HG03565 (cell line): ENCODE results near the gene ZRANB1.

Experiments
- ATAC-seq: cut with Tn5 transposase; IDR thresholded peaks from one replicate; pipeline ENCODE4 v1.9.1; 2021; ENCODE audit warnings: mild to moderate bottlenecking, moderate library complexity; ENCODE audit not compliant: unreplicated experiment

ZRANB1 gene

DNA sequence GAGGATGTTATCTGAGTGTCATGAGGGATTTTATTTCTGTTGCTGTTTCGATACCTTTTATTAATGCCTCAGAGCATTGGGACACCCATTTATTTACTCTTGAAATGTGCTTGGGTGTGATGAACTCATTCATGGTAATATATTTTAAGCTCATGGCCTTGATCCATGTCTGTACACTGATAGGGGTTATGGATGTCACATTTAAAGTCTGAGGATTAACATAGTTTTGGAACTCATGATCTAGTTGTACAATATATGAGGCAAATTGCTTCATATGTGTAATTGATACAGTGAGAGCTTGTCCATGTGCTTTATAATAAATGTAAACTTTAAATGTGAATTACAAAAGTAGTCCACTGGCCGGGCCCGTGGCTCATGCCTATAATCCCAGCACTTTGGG, 23.0 kb upstream of the ZRANB1 start:
- no peak for ATAC-seq

DNA sequence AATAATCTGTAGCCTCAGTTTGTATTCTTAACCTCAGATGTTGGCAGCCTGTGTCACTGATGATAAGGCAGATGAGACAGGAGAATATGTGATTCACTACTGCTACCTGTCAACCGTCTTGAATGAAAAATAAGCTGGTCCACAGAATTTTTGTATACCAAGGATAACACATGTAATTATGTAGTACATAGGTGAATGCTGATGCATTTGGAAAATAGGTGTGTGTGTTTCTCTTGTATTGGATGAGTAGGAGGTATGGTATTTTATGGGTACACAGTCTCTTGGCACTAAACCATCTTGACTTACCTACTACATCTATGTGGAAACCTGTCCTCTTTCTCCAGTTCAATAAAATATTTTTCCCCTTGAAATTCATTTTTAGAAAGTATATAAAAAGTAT, 20.7 kb upstream of the ZRANB1 start:
- no peak for ATAC-seq

DNA sequence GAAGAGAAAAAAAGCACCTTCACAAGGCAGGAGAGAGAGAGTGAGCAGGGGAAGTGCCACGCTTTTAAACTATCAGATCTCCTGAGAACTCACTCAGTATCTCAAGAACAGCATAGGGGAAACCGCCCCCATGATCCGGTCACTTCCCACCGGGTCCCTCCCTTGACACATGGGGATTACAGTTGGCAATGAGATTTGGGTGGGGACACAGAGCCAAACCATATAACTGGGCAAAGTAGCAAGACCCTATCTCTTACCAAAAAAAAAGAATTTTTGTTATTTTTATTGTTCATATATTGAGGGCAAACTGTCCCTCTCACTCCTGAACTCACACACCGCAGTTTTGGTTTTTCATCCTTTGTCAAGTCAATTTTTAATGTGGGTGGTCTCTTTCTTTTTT, 18.2 kb upstream of the ZRANB1 start:
- ATAC-seq: no peak

DNA sequence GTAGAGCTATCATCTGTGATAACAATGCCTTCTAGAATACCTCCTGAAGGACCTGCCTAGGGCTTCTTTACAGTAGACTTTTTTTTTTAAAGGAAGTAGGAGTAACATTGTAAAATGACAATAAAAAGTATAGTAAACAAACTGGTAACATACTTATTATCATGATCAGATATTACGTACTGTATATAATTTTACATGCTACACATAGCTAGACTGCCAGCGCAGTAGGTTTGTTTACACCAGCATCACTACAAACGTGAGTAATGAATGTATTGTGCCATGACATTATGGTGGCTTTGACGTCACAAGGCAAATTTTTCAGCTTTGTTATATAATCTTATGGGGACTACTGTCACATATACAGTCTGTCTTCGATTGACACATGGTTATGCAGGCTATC, 15.4 kb upstream of the ZRANB1 start:
- no peak for ATAC-seq

DNA sequence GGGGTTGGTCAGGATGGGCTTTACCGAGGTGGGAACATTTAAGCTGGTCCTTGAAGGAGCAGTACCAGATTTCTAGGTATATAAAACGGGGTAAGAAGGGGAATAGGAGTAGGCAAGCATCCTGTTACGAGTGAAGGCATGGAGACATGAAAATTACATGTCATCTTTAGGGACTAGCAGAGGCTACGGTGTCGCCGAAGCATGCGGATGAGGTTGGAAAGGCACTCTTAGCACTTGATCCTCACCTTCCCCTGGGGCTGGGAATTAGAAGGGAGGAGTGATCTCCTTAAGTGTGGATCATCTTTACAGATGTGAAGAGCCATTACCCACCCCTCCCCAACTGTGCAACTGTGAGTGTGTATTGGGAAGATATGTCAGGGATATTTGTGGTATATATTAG, 13.8 kb upstream of the ZRANB1 start:
- no peak for ATAC-seq

DNA sequence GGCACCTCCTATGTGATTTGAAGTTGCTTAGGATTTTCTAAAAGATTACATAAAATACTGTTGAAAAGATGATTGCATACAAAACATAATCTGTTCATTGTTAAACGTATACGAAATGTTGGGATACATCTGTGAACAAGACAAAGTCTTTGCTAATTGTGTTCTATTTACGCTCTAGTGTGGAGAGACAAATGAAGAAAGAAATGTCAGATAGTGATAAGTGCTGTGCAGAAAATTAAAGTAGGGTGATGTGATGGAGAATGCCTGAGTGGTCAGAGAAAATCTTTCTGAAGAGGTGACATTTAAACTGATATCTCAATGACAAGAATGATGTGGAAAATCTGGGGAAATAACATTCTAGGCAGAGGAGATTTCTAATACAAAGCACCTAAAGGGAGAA, 13.4 kb upstream of the ZRANB1 start:
- no peak for ATAC-seq

DNA sequence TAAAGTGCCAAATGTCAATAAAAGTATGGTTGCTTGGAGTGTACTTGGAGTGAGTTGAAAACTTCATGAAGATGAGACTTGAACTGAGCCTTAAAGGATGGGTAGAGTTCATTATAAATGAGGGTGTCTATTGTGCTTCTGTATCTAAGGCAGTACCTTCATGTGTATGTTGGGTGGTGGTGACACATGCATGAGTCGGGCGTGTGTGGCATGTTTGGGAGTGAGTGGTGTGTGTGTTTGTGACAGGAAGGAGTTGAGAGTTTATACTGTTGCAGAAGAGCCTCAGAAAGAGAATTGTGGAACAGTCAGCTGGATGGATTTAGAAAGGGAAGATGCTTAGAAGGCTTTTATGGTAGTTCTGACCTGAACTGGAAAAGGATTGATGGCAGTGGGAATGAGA, 6.0 kb upstream of the ZRANB1 start:
- ATAC-seq: no peak

DNA sequence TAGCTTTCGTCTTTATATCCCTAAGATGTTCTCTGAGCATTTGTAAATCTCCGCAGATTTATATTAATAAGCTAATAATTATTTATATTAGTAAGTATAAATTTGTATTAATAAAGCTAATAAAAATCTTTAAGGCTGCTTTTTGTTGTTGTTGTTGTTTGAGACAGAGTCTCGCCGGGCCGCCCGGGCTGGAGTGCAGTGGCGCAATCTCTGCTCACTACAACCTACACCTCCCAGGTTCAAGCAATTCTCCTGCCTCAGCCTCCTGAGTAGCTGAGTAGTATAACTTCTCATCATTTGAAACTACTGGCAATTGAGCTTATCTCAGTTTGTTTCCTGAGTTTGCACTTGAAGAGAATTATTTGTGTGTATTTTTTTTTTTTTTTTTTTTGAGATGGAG, 5.1 kb upstream of the ZRANB1 start:
- ATAC-seq: no peak

DNA sequence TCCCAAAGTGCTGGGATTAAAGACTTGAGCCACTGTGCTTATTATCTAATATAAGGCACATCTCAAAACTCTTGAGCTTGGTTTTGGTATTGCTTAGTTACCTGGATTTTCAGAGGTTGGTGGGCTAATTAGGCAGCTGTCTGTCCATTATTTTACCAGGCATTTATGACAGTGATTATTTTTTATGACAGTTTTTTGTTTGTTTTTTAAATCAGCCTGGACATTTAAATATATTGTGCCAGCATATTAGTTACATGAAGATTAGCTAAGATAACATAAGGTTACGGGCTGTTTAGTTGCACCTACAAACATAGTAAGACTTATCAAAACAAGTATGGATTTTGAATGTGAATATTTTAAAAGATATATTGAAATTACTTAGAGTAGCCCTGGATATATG, 2.6 kb upstream of the ZRANB1 start:
- no peak for ATAC-seq

DNA sequence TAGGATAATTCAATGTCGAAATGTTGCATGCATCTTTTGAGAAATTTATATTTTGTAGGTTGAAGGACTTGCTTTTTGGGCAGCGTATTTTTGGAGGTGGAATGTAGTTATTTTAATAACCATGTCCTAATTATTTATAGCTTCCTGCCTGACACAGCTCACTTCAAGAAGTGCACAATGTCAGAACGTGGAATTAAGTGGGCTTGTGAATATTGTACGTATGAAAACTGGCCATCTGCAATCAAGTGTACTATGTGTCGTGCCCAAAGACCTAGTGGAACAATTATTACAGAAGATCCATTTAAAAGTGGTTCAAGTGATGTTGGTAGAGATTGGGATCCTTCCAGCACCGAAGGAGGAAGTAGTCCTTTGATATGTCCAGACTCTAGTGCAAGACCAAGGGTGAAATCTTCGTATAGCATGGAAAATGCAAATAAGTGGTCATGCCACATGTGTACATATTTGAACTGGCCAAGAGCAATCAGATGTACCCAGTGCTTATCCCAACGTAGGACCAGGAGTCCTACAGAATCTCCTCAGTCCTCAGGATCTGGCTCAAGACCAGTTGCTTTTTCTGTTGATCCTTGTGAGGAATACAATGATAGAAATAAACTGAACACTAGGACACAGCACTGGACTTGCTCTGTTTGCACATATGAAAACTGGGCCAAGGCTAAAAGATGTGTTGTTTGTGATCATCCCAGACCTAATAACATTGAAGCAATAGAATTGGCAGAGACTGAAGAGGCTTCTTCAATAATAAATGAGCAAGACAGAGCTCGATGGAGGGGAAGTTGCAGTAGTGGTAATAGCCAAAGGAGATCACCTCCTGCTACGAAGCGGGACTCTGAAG, 620 bp downstream of the ZRANB1 start:
- ATAC-seq: no peak

DNA sequence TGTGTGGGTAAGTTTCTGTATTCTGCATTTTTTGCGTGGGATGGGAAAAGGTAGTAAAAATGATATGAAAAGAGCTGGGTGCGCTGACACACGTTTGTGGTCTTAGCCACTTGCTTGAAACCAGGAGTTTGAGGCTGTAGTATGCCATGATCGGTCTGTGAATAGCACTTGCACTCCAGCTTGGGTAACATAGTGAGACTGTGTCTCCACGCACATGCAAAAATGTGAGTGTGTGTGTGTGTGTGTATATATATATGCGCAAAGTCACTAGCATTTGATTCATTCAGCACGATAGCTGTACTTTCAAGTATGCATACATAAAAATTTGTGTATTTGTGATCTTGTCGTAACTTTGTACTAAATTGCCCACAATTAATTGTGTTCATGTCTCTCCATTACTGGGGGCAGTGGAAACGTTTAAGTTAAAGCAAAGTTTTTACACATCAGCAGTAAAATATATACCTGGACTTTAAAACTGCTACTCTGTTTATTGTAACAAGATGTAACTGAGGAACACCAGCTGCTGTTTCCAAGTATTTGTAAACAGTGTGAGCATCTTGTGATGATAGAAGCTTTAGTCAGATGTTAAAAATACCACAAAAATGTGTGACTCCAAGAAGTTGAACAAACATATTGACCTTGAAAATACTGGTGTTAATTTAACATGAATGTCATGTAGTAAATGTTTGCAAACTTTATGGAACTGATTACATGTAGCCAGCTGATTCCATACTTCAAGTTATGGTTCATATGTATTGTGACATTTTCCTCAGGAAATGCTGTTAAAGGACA, 1.6 kb downstream of the ZRANB1 start:
- no peak for ATAC-seq

DNA sequence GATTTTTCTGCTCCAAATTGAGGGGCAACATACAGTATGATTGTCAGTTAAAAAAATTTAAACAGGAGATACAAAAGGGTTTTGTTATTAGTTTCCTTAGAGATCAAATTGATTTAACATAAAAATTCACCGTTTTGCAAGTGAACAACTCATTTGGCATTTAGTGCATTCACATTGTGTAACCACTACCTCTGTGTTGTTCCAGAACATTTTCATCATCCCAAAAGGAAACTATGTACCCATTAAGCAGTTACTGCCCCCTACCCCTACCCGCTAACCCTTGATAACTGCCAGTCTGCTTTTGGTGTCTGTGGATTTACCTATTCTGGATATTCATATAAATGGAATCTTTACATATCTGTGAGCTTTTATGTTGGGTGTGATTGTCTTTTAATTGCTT, 3.1 kb downstream of the ZRANB1 start:
- ATAC-seq: no peak

DNA sequence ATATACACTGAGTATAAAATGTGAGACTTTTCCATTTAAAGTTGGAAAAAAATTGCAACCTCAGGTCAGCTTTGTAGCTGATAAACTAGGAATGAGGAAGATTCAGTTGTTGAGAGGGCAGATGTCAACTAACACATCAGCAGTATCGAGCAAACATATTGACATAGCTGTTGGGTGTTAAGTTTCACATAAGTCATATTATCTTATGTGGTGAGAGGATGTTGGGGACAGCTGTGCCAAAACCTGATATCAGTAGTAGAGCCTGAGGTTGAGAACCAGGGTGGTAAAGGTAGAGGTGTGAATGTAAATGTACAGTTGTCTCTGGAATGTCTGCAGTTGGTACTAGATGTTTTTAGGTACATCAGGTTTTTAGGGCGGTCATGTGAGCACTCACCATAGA, 5.0 kb downstream of the ZRANB1 start:
- no peak for ATAC-seq

DNA sequence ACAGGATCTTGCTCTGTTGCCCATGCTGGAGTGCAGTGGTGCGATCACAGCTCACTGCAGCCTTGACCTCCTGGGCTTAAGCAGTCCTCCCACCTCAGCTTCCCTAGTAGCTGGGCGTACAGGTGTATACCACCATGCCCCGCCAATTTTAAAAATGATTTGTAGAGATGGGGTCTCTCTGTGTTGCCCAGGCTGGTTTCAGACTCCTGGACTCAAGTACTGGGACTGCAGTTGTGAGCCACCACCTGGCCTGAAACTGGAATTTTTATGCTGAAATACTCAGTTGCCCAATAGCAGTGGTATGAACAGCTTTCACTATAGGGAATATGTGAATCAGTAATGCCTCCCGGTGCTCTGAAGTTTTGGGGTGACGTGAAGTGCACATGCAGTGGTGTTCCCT, 7.6 kb downstream of the ZRANB1 start:
- ATAC-seq: no peak

DNA sequence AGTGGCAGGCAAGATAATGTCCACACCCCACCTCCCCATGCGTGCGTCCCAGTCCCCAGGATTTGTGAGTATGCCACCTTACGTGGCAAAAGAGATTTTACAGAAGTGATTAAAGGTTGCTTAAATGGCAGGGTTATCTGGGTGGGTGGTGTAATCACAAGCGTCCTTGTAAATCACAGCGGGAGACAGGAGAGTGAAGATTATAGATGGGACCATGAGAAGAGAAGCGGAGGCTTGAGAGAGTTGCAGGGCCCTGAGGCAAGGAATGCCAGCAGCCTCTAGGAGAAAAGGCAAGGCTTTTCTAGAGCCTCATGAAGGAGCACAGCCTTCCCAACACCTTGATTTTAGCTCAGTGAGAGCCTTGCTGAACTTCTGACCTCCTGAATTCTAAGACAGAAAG, 10.2 kb downstream of the ZRANB1 start:
- ATAC-seq: no peak

DNA sequence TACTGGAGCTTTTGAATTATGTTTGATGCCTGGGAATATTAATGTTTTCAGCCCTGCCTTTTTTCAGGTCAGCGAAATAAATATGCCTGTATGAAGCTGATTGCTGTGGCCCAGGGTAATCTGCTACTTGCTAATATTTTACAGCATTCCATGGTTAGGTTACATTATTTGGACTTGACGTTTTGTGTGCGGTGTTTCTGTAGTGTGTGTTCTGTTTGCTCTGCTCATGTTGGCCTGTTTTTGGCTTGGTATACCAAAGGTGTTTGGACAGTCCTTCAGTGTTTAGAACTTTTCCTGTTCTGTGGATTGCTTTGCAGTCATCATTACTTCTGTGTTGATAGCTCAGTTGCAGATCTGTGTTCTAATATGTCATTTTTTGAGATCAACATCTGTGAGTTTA, 11.5 kb downstream of the ZRANB1 start:
- no peak for ATAC-seq

DNA sequence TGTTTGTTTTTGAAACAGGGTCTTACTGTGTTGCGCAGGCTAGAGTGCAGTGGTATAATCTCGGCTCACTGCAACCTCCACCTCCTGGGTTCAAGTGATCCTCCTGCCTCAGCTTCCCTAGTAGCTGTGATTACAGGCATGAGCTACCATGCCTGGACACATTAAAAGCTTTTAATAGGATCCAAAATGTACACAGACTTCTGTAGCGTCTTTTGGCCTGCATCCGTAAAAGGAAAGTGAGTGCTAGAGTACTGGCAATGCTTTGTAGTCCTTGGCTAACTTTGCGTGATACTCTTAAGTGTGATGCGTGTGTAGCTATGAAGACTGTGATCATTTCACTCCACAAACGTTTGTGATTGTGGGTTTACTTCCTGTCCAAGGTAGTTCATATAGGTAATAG, 13.3 kb downstream of the ZRANB1 start:
- ATAC-seq: no peak

DNA sequence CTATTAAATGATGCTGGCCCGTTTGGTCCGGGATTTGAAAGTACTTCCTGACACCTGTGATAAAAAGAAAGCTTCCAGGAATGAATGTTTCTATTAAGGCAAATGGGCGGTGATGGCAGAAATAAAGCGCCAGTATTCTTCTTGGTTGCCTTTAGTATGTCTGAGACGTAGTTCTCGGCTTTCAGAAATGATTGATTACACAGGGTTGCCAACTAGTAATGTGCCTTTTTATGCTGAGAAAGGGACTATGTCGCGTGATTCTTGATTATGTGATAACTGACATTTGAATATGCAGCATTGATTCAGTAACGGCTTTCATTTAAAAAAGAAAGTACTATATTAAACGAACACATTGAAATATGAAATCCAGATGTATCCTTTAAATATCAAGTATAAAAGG, 13.9 kb downstream of the ZRANB1 start:
- no peak for ATAC-seq

DNA sequence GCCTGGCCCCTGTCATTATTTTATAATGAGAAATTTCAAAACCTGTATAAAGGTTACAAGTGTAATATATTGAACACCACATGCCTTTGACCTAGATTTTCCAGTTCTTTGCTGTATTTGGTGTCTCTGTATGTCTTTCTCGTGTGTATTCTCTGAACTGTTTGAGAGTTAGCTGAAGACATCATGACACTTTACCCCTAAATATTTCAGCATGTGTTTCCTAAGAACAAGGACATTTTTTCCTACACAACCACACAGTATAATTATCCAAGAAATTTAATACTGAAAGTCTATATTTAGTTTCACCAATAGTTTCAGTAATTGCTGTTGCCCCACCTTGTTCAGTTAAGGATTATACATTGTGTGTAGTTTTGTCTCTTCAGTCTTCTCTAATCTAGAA, 14.8 kb downstream of the ZRANB1 start:
- no peak for ATAC-seq

DNA sequence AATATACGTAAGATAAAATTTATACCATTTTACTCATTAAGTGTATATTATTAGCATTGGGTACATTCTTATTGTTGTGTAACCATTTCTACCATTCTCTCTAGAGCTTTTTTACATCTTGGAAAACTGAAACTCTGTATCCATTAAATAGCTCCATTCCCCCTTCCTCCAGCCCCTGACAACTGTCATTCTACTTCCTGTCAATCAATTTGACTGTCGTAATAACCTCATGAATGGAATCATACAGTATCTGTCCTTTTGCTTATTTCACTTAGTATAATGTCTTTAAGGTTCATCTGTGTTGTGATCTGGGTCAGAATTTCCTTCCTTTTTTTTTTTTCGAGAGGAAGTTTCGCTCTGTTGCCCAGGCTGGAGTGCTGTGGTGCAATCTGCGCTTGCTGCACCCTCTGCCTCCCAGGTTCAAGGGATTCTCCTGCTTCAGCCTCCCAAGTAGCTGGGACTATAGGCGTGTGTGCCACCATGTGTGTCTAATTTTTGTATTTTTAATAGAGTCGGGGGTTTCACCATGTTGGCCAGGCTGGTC, 15.6 kb downstream of the ZRANB1 start:
- no peak for ATAC-seq

DNA sequence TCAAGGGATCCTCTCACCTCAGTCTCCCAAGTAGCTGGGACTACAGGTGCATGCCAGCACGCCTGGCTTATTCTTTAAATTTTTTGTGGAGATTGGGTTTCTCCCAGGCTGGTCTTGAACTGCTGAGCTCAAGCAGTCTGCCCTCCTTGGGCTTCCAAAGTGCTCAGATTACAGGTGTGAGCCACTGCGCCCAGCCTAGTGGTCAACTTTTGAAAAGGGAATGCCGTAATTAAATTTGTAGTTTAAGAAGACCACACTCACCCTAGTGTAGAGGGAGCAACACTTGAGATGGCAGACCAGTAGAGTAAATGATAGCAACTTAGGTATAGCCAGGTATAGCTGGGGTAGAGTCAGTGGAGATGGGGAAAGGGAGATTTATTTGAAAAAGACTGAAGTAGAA, 17.6 kb downstream of the ZRANB1 start:
- ATAC-seq: no peak

DNA sequence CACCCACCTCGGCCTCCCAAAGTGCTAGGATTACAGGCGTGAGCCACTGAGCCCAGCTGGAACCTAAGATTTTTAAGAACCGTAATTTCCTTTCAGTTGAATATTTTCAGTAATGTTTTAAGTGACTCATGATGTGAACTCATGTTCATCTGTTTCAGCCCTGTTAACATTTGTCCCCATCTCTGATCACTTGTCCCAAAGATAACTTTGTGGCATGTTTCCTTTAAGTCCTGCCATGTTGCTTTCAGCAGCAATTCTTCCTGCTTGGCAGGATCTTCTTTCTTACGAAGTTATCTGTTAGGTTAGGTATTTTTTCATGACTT, 19.3 kb downstream of the ZRANB1 start:
- no peak for ATAC-seq
